Tibial nerve (tissue), 3 donors: ENCODE results near the gene IL1R2.

Source experiments
- CTCF ChIP-seq, 5 experiments: fragments of 200-600 bp in 3 of 5; fragments of 450-650 bp in 2 of 5; sonication (generic) in 3 of 5; IDR thresholded peaks; one replicate each; pipeline ENCODE4 v1.5.1; 2016 to 2019; ENCODE audit warnings: antibody characterized with exemption in 5 of 5, mild to moderate bottlenecking in 3 of 5, moderate library complexity in 2 of 5
- POLR2A ChIP-seq, 2 donors: fragments of 450-650 bp; IDR thresholded peaks; one replicate each; pipeline ENCODE4 v1.6.1; 2017; ENCODE audit warnings: antibody characterized with exemption in 2 of 2, mild to moderate bottlenecking in 2 of 2, moderate library complexity in 2 of 2

GRCh38 chr2:102044235-102044896 is 52.6 kb downstream of the IL1R2 start:
- TF ChIP-seq POLR2A (IDR thresholded peaks at IDR 0.05), result no peak
- TF ChIP-seq CTCF (IDR thresholded peaks at IDR 0.05), result no peak
